Suprapubic skin (tissue), 4 donors: ENCODE results near the gene USP35.

ENCODE experiments used
- POLR2A ChIP-seq, 2 donors: fragments of 450-650 bp; IDR thresholded peaks; one replicate each; pipeline ENCODE4 v1.6.1; 2017; ENCODE audit warnings: antibody characterized with exemption in 2 of 2, mild to moderate bottlenecking in 2 of 2, moderate library complexity in 2 of 2
- POLR2AphosphoS5 ChIP-seq, 3 donors: sonication (generic); formaldehyde crosslinking; IDR thresholded peaks; one replicate each; pipeline ENCODE4 v1.6.1; 2017; ENCODE audit warnings: antibody characterized with exemption in 3 of 3
- TF ChIP-seq, protein P1 (sequence below), 2 donors: fragments of 200-600 bp in 1 of 2; fragments of 450-650 bp in 1 of 2; sonication (generic) in 1 of 2; IDR thresholded peaks; one replicate each; pipeline ENCODE4 v1.5.1; 2016 to 2019; ENCODE audit warnings: antibody characterized with exemption in 2 of 2, mild to moderate bottlenecking in 1 of 2, moderate library complexity in 1 of 2

DNA sequence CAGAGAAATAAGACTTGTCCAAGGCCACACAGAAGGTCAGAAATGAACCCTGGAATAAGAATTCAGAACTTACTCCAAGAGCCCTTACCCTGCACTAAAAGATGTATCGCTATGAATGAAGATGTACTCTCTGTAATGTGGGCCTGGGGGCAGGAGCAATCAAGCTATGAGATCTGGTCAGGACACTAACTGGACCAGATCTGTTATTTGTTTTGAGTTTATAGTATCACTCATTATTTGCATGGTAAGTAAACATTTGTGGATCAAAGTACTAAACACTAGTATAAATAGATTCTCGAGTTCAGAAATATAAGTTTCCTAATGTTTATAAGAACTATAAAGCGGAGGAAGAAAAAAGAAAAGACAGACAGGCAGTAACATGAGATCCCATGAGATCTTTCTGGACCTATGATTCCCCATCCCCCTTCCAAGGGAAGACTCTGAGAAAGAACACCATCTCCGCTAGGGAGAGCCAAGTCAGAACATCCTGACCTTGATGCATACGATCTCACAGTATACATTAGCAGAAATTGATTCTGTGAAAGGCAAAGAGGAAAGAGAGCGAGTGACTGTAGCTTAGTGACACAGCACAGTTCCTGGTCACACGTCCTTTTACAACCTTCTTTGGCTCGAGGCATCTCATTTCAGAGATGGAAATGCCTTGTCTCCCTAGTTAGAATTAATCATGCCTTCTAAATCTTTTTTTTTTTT lies 71.2 kb downstream of the USP35 start:
- TF ChIP-seq POLR2AphosphoS5 (IDR thresholded peaks at IDR 0.05) (no peak), POLR2A (IDR thresholded peaks at IDR 0.05) (no peak)
- TF ChIP-seq, protein P1, sequence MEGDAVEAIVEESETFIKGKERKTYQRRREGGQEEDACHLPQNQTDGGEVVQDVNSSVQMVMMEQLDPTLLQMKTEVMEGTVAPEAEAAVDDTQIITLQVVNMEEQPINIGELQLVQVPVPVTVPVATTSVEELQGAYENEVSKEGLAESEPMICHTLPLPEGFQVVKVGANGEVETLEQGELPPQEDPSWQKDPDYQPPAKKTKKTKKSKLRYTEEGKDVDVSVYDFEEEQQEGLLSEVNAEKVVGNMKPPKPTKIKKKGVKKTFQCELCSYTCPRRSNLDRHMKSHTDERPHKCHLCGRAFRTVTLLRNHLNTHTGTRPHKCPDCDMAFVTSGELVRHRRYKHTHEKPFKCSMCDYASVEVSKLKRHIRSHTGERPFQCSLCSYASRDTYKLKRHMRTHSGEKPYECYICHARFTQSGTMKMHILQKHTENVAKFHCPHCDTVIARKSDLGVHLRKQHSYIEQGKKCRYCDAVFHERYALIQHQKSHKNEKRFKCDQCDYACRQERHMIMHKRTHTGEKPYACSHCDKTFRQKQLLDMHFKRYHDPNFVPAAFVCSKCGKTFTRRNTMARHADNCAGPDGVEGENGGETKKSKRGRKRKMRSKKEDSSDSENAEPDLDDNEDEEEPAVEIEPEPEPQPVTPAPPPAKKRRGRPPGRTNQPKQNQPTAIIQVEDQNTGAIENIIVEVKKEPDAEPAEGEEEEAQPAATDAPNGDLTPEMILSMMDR (IDR thresholded peaks at IDR 0.05) = no peak
